NCI-H1436 (cell line): ENCODE measurements around the gene SLC5A4.
"Not testable (repeated sequence)": the region's sequence is repeated elsewhere in the genome, so short reads cannot be mapped to it uniquely, and the experiment has no call there.

Experiments
- DNase-seq: peaks from one replicate; lab custom pipeline; 2025; lab: John Stamatoyannopoulos, UW

SLC5A4 gene

DNA sequence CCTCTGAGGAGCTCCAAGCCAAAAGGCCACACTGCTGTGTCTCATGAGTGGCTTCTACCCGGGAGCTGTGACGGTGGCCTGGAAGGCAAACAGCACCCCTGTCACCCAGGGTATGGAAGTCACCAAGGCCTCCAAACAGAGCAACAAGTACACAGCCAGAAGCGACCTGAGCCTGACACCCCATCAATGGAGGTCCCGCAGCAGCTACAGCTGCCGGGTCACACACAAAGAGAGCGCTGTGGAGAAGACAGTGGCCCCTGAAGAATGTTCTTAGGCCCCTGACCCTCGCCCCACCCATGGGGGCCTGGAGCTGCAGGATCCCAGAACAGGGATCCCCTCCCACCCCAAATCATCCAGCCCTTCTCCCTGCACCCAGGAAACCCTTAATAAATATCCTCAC, 55.2 kb downstream of the SLC5A4 start:
- DNase-seq: no peak

DNA sequence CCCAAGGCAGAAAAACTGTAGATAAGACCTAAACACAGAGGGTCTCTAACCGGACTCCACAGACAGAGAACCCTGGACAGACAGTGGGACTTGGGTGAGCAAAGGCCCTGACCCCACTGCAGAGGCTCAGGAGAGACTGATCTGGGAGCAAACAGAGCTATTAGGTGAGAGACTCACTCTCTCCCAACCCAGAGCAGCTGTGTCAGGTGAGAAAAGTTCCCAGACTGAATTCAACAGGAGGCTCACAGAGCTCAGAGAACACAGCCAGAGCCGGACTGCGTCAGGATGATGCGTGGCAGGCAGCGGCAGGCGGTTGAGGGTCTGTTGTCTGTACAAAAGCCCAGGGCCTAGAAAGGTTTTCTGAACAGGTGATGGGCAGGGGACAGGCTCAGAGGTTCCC, 55.8 kb downstream of the SLC5A4 start:
- no peak for DNase-seq

DNA sequence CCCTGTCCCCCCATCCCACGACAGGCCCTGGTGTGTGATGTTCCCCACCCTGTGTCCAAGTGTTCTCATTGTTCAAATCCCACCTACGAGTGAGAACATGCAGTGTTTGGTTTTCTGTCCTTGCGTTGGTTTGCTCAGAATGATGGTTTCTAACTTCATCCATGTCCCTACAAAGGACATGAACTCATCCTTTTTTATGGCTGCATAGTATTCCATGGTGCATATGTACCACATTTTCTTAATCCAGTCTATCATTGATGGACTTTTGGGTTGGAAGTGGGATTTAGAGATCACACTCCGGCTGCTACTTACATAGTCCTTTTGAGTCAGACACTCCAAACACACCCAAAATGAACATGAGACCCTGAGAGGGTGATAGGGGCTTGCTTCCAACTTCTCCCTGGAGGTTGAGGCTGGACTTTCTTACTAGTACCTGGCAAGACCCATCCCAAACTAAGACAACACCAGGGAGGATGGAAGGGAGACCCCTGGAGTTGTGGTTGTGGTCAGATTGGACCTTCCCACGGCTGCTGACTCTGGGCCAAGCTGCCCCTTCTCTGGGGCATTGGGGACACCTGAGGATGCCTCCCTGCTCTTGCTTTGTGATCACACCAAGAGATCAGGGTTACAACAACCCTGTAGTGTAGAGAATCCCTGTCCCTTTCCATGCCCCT, 57.5 kb downstream of the SLC5A4 start:
- DNase-seq: not testable (repeated sequence)

DNA sequence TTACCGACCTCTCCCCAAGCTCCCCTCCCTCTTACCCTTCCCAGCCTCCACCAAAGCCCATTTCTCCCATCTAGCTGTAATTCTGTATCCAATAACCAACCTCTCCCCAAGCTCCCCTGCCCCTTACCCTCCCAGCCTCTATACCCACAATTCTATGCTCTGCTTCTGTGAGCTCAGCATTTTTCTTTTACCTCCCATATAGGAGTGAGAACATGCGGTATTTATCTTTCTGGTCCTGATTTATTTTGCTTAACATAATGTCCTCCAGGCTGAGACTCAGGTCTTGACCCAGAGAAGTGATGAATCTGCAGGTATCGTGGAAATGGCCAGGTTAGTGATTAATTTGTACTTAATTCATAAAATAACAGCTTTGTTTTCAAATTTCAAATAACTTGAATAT, 59.2 kb downstream of the SLC5A4 start:
- DNase-seq: not testable (repeated sequence)

DNA sequence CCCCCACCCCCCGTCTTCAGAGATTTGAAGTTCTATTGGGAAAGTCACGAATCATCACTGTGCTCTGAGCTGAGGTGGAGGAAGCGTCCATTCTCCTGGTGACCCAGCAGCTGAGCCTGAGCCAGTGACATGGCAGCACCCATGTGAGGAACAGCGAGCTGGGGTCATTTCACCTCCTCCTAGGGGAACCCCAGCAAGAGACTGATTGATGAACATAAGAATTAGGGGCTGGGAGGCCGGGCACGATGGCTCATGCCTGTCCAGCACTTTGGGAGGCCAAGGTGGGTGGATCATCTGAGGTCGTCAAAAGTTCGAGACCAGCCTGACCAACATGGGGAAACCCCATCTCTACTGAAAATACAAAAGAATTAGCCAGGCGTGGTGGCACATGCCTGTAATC, 61.8 kb downstream of the SLC5A4 start:
- not testable (repeated sequence) for DNase-seq

DNA sequence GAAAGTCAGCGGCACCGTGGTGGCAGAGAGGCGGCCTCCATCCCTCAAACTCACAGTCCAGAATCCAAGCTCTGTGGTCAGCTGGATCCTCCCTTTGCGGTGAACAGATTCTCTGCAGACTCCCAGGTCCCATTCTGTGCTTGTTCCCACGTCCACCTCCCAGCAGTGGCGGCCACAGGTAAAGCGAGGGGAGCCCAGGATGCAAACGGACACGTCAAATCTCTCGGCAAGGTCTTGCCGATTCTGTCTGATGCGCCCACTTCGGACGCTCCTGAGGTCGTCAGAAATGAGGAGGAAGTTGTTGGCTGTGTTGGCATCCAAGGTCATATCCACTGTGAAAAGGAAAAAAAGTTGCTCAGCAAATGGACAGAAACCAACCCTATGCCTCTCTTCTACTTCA, 64.1 kb downstream of the SLC5A4 start:
- not testable (repeated sequence) for DNase-seq

DNA sequence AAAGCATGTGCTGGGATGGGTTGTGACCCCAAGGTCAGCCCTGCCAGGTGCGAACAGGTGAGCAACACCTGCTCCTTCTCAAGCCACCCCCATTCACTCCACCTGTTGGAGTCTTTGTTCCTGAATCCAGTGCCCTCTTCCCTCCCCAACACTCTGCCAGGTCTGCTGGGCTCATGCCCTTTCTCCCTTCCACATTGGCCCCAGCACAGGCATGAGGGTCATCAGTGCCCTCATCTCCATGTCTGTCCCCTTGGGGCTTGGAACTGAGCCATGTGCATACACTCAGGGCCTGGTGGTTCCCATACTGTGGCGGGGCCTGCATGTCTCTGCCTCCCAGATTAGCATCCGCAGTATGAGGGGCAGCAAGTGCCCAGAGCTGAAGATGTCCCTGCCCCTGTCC, 69.3 kb downstream of the SLC5A4 start:
- DNase-seq: no peak

DNA sequence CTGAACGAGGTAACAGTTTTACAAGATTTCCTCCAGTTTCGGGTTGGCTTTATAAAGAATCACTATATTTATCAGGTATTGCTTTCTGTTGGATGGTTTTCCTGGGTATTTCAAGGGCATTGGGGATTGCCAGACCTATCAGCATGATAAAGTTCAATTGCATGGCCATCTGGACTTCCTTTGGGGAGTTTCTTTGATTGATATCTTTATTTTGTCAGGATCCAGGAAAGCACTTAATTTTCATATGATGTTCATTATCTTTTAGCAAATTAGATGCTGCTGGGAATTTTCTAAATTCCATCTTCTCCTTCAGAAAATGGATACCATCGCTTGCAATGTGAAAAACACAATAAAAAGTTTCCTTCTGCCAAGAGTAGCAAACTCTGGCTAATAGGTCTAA, 71.5 kb downstream of the SLC5A4 start:
- no peak for DNase-seq

DNA sequence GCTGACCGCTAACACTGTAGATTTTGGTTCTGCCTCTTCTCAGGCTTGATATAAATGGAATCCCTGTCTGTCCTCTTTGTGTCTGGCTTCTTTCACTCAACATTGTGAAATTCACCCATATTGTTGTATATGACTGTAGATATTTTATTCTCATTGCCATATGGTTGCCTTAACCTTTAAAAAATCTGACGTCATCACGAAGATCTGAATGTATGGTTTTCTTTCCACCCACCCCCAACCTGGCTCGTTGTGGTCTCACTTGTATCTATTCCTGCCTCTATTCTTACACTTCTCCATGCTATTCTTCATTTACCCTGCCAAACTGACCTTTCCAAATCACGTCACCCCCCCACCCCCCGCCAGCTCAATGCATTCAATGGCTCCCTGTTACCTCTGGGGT, 74.1 kb downstream of the SLC5A4 start:
- DNase-seq: no peak

DNA sequence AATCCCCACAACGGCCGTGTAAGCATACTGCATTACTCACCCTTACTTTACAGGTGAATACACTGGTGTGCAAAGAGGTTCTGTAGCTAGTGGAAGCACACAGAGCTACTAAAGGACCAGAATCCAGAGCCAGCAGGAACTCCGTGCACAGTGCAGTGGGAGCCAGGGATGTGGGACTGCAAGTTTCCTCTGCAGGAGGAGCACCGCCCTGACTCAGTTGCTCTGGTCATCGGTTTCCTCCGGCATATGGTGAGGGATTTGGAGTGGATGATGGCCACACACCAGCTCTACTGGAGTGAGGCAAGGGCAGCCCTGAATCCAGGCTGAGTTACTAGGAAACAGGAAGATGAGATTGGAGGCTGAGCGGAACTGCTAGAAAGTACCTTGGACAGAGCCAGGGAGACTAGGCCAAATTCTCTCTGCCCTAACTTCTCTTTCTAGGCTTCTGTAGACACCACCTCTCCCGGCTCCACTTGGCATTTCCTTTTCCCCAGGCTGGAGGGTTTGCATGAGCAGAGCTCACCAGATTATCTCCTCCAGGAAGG, 77.9 kb downstream of the SLC5A4 start:
- no peak for DNase-seq

DNA sequence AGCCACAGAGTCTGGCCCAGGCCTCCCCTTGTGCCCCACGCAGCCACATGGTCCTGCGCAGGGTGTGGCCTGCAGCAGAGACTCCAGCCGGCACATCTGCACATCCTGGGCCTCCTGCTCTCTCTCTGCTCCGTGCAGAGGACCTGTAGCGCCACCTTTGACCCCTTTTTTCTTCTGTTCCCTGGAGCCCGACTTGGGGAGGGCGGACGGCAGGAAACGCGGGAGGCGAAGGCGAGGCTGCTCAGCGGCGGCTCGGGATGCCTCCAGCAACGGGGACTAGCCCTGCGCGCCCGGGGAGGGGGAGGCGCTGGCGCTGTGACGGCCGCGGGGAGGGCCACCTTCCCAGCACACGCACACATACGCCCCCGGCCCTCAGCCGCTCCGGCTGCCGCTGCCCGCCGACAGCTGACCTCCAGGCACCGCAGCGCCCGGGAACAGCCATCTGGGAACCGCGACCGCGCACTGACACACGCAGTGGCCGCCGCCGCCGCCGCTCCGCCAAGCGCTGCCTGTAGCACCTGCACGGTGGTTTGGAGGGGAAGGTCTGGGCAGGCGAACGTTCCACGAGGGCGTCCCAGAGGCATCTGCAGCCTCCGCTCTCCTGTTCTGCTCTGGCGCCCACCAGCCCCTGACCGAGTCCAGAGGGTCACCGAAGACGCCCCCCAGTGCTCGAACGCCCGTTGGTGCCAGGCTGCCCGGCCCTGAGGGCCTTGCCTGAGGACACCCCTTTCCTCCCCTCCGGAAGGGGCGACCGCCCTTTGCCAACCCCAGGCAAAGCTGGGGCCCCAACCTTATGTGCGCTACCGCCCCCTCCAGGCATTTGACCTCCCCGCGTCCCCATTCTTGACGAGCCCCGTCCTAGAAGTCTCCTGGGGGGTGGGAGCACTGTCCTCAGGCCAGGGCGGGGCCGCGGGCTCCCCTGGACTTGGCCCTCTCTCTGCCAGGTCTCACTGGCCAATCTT, 79.2 kb downstream of the SLC5A4 start:
- DNase-seq: no peak

DNA sequence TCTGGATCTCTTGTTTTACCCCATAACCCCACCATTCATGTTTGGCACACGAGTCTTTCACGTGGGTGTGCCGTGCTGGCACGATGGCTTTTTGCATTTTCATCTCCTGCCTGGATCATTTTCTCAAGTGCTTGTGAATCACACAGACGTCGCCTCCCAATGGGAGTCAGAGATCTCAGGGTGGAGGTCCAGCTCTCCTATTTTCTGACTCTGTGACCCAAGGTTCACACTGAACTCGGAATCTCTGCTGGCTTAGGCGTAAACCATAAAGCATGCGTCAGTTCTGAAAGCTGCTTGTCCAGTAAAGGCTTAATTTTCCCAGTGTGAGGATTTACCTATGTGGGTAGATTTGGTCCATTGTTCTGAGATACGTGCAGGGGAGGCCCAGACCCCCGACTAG, 80.0 kb downstream of the SLC5A4 start:
- DNase-seq: no peak
